ENCODE measurements around the gene FRMPD1.

Gene FRMPD1

GRCh38 chr9:37679649-37680402 lies 29.1 kb downstream of the FRMPD1 start:
- no peak for DNase-seq (ENCODE audit: low read depth in 2 of 2)

- no peak for DNase-seq (ENCODE audit: low read depth in 2 of 2)
These were observed 32.2 kb downstream of the FRMPD1 start for GRCh38 chr9:37682951-37683350.

DNA sequence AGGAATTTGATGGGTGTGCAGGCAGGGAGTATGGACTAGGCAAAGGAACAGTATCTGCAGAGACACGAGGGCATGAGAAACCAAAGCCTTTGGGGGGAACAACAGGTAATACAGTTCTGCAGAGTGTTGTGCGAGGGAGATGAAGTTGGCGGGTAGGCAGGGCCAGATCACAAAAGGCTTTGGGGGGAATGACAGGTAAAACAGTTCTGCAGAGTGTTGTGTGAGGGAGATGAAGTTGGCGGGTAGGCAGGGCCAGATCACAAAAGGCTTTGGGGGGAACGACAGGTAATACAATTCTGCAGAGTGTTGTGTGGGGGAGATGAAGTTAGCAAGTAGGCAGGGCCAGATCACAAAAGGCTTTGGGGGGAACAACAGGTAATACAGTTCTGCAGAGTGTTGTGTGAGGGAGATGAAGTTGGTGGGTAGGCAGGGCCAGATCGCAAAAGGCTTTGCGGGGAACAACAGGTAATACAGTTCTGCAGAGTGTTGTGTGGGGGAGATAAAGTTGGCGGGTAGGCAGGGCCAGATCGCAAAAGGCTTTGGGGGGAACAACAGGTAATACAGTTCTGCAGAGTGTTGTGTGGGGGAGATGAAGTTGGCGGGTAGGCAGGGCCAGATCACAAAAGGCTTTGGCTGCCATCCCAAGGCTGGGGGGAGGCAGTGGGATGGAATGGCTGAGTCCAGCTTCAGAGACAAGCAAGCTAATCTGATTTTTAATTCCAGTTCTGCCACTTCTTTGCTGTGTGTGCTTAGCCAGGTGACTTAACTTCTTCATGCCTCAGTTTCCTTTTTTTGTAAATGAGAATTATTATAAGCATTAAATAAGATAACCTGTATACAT lies 33.0 kb downstream of the FRMPD1 start:
- no peak for DNase-seq (ENCODE audit: low read depth in 2 of 2)

DNA sequence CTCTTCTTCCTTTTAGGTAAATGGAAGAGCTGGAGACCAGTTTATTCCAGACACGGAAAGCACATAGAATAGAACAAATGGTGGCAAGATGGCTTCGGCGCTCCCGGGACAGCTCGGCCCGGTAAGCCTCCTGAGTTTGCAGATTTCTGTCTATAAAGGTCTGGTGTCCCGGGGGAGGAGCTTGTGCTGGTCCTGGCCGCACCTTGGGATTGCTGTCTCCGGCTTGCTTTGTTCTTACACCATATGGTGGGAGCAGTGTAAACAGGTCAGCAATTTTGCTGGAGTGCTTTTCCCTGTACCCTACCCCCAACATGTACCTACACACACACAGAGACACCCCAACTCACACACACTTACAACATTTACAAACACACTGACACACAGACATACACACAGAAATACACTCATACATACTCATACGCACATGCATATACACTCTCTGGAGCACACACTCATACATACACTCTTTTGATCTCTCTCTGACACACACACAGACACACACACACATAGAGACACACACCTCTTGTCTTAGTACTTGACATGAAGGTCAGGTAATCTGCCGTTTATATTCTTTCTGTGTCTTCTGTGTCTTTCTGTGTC lies 42.0 kb downstream of the FRMPD1 start:
- DNase-seq (ENCODE audit: low read depth in 2 of 2): no peak

- DNase-seq (ENCODE audit: low read depth in 2 of 2): no peak
These were observed 42.5 kb downstream of the FRMPD1 start for GRCh38 chr9:37693260-37693659.

GRCh38 chr9:37694355-37694754 lies 43.6 kb downstream of the FRMPD1 start:
- no peak for DNase-seq (ENCODE audit: low read depth in 2 of 2)

GRCh38 chr9:37696528-37696927 lies 45.8 kb downstream of the FRMPD1 start:
- no peak for DNase-seq (ENCODE audit: low read depth in 2 of 2)

DNA sequence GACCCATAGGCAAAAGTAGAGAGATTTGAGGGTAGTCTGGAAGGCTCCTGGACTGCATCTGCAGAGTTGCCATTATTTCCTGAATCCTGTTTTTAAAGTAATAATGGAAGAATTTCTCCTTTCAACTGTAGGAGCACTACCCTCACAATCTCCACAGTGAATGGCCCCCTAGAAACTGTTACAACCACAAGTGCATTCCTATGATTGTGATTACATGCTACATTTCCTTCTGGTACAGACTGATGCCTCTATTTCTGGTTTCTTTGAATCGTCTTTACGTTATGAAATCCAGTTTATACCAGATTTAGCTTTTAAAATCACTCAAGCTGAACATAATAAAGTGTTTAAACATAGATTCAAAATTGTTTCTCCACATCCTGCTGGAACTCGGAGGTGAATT lies 49.4 kb downstream of the FRMPD1 start:
- DNase-seq (ENCODE audit: low read depth in 2 of 2): no peak

DNA sequence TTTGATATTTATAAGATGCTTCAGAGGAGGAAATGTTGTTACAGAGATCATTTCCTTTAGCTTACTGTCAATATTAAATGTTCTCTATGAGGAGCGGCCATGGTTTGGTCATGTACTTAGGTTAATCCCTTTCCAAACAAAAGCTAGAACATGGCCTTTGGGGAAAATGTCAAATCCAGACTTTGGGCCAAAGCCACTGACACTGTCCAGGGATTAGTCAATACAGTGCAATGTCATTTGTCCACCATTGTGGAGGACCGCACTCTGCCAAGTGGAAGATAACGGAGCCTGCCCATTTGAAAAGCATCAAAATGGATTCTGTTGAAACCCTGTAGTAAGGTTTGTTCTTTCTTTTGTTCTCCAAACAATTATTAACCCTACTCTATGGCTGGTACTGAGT lies 50.1 kb downstream of the FRMPD1 start:
- no peak for DNase-seq (ENCODE audit: low read depth in 2 of 2)

GRCh38 chr9:37705787-37706186 lies 55.0 kb downstream of the FRMPD1 start:
- DNase-seq (ENCODE audit: low read depth in 2 of 2): no peak

- no peak for DNase-seq (ENCODE audit: low read depth in 2 of 2)
These were observed 55.5 kb downstream of the FRMPD1 start for GRCh38 chr9:37706290-37706689.

DNA sequence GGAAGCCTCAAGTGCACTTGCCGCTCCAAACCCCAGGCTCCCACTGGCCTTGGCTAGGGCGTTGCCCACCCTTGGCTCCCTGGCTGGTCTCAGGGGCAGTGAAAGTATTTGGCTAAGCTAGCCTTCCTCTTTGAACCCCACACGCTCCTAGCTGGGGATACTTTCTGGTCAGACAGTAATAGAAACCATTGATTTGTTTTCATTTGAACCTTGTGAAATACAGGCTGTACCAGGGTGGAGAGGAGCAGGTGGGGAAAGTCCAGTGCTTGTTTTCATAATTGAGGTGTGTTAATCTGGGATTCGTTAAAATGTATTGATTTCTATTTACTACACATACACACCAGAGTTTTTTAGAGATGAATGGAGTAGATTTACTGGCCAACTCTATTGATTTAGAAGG lies 57.0 kb downstream of the FRMPD1 start:
- DNase-seq (ENCODE audit: low read depth in 2 of 2): no peak

GRCh38 chr9:37710046-37710445 lies 59.3 kb downstream of the FRMPD1 start:
- no peak for DNase-seq (ENCODE audit: low read depth in 2 of 2)

DNA sequence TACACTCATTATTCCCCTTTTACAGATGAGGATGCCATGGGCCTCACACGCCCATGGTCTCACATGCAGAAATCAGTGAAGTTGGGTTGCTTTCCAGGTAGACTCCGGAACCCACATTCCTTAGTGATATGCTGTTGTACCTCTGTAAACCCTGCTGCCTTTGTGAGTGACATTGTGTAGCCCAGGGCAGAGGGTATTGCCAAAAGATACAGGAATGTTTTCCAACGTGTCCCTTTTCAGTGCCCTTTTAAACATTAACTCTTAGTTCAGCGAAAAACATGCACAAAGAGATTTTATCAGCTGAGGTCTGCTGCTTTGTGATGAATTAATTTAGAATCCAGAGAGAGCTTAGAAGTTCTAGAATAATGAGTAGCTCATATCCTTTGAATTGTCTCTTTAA lies 64.5 kb downstream of the FRMPD1 start:
- no peak for DNase-seq (ENCODE audit: low read depth in 2 of 2)

DNA sequence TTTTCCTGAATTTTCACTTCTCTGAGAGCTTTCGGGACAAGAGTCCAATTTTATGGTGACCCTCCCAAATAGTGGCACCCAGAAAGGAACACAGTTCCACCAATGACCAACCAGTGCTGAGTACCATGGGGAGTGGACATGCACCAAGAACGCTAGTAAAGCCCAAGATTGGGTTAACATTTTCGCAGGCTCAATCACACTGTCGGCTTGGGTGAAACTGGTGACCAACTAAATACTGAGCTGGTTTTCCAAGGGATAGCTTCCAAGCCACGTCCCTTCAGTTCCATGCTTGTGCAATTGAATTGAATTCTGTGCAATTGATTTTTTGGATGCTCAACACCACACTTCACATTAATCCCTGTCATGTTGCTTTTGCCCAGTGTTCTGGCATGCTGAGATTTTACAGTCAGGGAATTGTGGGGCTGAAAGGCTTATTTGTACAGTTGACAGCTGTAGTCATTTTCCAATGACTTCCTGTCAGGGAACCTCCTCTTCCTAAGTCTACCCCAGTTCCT lies 65.3 kb downstream of the FRMPD1 start:
- no peak for DNase-seq (ENCODE audit: low read depth in 2 of 2)

GRCh38 chr9:37719526-37719925 lies 68.8 kb downstream of the FRMPD1 start:
- DNase-seq (ENCODE audit: low read depth in 2 of 2): no peak

GRCh38 chr9:37727013-37727412 lies 76.3 kb downstream of the FRMPD1 start:
- no peak for DNase-seq (ENCODE audit: low read depth in 2 of 2)

DNA sequence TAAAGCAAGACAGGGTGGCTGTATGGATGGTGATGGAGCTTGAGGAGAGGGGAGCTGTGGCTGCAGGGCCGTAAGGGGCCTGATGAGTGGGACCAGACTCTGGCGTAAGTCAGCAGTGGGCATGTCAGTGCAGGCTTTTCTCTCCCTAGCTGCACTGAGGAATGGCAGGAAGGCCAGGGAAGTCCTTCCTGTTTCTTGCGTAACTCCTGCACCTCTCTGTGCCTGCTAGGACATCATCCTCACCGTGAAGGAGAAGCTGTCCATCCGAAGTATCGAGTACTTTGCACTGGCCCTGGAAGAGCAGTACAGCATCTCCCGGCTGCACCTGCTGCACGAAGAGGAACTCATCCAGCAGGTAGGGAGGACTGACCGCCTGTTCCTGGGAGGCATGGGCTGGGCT lies 78.7 kb downstream of the FRMPD1 start:
- no peak for DNase-seq (ENCODE audit: low read depth in 2 of 2)

DNA sequence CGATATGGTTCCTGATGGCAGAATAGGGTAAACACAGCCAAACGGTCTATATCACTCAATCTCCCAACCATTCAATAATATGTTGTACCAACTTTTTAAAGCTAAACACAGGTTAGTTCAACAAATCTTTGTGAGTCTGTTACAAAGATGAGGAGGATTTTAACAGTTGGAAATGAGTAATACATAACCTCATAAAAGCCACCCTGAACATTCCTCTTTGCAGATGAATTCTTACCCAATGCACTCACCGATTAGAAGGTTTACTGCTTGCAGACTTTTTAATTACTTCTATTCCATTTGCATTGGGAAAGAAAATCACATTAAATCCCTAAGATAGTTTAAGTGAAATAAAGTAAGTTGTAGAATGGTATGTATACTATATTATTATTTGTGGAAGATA lies 79.5 kb downstream of the FRMPD1 start:
- DNase-seq (ENCODE audit: low read depth in 2 of 2): no peak

GRCh38 chr9:37730839-37731238 lies 80.1 kb downstream of the FRMPD1 start:
- DNase-seq (ENCODE audit: low read depth in 2 of 2): no peak

DNA sequence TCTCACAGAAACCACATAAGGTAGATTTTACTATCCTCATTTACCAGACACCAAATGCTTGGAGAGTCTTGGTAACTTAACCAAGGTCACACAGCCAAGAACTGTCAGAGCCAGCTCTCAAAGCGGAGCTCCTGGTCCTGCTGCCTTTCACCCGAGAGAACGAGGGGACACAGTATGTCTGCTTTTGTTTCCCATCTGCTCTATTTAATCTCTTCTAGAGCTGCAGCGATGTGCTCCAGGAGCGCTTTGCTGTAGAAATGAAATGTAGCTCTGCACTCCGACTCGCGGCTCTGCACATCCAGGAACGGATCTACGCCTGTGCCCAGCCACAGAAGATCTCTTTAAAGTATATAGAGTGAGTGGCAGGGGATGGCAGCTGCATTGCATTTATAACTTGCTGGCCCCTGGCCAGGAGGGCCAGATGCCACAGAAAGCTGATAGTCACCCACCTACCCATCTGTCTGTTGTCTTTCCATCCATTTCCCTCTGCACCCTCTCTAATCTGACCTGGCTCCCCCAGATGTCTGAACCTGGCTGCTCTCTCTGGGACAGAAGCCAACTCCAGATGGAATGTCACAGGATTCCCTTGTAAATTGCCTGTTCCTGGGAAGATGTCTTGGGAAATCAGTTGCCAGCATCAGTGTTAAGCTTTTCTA lies 81.5 kb downstream of the FRMPD1 start:
- DNase-seq (ENCODE audit: low read depth in 2 of 2): no peak

DNA sequence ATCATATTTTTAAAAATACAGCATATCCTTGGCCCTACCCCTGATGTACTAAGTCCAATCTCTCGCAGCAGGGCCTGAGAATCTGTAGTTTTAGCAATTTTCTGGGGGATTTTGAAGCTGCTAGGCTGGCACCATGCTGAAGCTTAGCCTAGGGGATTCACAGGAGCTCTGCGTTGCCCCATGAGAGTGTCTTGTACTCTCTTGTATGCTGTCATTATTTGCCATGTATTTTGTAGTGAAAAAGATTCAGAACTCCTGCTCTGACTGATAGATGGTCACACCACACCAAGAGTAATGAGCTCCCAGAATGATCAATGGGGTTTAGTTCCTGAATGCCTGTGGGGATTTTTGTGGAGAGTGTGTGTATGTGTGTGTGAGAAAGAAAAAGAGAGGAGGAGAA lies 82.2 kb downstream of the FRMPD1 start:
- no peak for DNase-seq (ENCODE audit: low read depth in 2 of 2)

Data from stimulated activated CD4-positive, alpha-beta T cell treated with anti-CD3 and anti-CD28 coated beads, Interleukin-1b, Interleukin-23, amount 100 ng/mL, for 1 hour (primary cell).